KBM-7 (cell line): ENCODE measurements around the gene HNRNPA2B1.
"Not testable (repeated sequence)": the region's sequence is repeated elsewhere in the genome, so short reads cannot be mapped to it uniquely, and the experiment has no call there.

Experiments used
- DNase-seq: peaks from one replicate; pipeline ENCODE4 v3.0.0-alpha.2; 2015
- in situ Hi-C: fragments of 300-500 bp; cut with MboI; formaldehyde crosslinking; loops from 2 replicates; pipeline ENCODE4 v1.14.3; 2020; ENCODE audit warnings: low sequenced_read_pairs, low pct_unique_long_range_greater_than_20kb, mixed read lengths

HNRNPA2B1 gene

DNA sequence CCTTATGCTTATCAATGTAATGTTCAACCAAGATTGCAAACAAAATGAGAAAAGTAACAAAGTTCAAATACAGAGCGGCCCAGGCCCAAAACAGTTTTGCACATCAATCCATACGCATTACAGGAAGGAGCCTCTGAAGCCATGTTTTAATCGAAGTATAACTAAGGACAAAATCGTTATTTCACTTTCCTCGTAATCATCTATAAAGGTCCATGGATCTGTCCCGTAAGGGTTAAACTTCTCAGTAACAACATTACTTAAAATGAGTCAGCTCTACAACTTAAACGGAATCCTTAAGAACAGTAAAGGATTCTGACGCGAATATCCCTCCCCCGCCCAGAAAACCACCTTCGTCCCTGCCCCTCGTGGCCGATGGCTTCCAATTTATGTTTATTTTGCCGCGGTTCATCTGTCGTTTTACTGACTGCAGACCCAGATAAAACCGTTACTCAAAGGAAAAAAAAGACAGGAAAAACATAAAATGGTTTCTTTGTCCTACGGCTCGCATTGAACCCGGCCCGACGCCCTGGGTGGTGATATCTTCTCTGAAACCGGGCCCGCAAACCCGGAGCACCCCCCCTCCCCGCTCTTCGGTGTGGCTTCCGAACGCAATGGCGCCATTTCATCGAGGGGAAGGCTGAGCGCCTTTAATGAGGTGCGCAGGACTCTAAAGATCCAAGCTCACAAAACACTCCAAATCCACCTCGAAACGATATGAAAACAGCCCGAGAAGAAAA lies 1.1 kb downstream of the HNRNPA2B1 start:
- peak; percentile 80 for DNase-seq
- in situ Hi-C loops, result no loop called here

- DNase-seq, result no peak
- in situ Hi-C loops, result no loop called here
Observed at GRCh38 chr7:26198781-26199169, 1.8 kb downstream of the HNRNPA2B1 start.

DNA sequence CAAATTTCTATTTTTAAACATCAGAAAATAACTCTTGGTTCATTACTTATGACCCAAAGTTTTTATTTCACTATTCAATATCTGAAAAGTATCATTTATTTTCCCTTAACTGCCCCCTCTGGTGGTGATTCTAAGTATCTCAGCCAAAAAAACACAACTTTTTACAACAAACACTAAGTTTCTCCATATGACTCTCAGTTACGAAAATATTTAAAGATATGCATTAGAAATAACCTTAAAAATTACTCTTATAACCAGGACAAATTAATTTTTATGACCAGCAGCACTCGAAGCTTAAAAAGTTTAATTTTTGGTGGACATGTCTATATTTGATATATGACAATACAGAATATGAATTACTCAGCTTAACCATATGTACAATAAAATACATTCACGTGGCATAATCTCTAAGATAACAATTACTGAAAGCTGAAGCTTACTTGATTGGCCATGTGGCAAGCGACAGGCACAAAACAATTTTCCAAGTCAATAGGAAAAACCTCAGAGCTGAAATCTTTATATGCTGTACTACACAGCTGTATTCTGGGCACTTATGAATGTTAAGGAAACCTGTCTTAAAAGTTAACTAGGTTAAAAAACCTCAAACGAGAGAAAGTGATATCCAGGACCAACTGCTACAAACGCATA lies 2.3 kb downstream of the HNRNPA2B1 start:
- in situ Hi-C loops, result no loop called here
- DNase-seq, result peak; percentile 77

GRCh38 chr7:26197153-26198115 lies 3.1 kb downstream of the HNRNPA2B1 start:
- in situ Hi-C loops, result no loop called here
- DNase-seq, result peak; percentile 74

DNA sequence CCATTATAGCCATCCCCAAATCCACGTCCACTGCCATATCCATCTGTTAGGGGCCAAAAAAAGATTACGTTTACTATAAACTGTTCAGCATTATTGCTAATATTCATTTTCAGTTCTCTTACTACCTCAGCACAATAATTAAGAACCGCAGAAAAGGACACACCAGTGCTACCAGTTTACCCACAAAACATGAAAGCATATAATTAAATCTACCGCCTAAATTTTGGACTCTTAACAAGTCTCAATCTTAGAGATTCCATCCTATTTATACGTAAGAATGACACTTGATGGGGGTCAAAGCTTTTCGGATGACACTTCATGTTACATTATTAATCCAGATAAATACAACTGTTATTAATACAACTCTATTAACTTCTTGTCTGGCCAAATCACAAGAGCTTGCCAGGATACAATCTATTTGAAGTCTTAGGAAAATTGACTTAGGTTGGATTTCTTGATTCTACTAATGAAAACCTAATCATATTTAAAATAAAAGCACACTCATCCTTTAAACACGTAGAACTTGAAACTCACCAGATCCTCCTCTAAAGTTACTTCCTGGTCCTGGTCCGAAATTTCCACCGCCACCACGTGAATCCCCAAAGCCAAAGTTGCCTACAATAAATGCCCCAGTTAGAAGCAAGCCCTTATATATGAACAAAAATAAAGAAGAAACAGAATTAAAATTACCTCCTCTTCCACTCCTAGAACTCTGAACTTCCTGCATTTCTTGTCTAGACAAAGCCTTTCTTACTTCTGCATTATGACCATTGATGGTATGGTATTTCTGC lies 4.5 kb downstream of the HNRNPA2B1 start:
- no peak for DNase-seq
- in situ Hi-C loops, result no loop called here

GRCh38 chr7:26195182-26195581 lies 5.4 kb downstream of the HNRNPA2B1 start:
- in situ Hi-C loops, result no loop called here

DNA sequence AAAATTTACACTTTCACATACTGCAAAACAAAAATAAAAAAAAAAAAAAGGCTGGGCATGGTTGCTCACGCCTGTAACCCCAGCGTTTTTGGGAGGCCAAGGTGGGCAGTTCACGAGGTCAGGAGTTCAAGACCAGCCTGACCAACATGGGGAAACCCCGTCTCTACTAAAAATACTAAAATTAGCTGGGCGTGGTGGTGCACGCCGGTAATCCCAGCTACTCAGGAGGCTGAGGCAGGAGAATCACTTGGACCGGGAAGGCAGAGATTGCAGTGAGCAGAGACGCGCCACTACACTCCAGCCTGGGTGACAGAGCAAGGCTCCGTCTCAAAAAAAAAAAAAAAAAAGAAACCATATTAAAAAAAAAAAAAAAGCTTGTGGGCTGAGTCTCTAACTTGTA lies 5.8 kb downstream of the HNRNPA2B1 start:
- DNase-seq, in situ Hi-C loops: not testable (repeated sequence)

More at GRCh38 chr7:26195182-26195581, 5.4 kb downstream of the HNRNPA2B1 start:
- no peak for DNase-seq

DNA sequence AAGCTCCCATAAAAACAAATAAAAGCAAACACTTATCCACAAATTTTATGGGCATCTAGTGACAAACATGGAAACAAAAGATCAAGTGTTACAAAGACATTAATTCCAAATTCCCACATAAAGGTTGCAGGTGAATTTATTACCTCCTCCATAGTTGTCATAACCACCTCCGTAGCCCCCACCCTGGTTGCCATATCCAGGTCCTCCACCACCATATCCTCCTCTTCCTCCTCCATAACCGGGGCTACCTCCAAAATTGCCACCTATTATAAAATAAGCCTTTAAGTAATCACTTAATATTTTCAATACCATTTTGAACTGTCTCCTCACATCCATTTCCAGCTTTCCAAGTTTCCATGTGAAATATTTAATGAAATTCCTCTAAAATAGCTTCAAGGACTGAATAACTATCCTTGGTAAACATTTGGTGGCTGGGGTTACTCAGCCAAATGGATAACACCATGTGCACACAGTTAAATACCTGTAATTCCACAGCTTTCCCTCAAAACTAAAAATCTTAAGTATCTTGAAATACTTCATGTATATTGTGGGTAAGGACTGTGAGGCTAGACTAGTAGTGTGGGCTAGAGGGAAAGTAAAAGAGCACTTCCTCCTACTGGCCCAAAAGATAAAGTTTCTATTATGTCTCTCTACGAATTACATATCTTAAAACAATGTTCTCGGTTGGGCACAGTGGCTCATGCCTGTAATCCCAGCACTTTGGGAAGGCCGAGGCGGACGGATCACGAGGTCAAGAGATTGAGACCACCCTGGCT lies 6.9 kb downstream of the HNRNPA2B1 start:
- in situ Hi-C loops, result no loop called here
- no peak for DNase-seq

GRCh38 chr7:26192485-26193087 lies 8.0 kb downstream of the HNRNPA2B1 start:
- DNase-seq, result peak; percentile 45
- in situ Hi-C loops, result no loop called here

DNA sequence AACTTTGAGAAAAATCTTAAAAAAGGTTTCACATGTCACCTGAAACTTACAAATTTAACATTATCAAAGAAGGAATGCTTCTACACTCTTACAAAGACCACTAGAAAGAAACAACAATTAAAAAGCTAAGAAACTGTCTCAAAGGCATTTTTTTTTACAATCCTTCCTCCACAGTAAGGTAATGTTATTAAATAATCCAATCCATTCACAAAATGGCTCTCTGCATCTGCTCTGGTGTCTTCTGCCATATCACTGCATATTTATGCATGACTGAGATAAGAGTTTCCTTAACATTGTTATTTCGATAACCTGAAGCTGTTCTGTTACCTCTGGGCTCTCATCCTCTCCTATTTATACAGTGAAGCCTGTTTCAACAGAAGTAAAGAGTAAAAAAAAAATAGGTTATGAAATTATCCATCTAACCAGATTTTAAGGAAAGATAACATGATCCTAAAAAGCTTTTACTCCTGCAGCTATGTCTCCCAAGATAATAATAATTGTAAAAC lies 8.5 kb downstream of the HNRNPA2B1 start:
- in situ Hi-C loops, result no loop called here
- DNase-seq, result no peak

GRCh38 chr7:26191233-26191973 lies 9.1 kb downstream of the HNRNPA2B1 start:
- DNase-seq, result no peak
- in situ Hi-C loops, result no loop called here

- DNase-seq, result no peak
- in situ Hi-C loops, result no loop called here
Observed at GRCh38 chr7:26190417-26190869, 10.1 kb downstream of the HNRNPA2B1 start.

GRCh38 chr7:26189697-26190096 lies 10.8 kb downstream of the HNRNPA2B1 start:
- in situ Hi-C loops, result no loop called here

DNA sequence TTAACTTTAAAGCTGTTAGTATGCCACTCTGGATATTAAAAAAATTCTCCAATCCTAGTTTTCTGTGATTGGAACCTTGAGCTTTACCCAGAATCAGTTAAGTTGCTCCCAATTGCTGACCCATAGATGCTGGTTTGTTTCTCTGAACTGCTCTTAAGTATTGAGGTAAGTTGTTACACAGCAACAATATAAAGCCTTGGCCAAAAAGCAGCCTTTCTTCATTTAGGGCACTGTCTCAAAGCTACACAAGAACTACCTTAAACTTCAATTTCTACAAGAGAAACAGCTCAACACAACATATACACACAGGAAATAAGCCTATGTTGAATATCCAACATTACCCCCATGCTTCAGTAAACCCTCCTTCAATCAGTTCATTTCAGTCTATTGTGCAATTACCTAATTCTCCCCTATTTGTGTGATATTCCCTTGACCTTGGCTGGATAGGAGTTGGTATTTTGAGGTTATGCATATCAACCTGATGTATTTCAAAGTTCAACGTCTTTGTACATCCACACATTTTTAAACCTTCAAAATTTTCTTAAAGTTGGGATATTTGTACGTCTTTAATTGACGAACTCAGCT lies 11.5 kb downstream of the HNRNPA2B1 start:
- in situ Hi-C loops, result no loop called here
- DNase-seq, result no peak

More at GRCh38 chr7:26189697-26190096, 10.8 kb downstream of the HNRNPA2B1 start:
- no peak for DNase-seq

GRCh38 chr7:26188206-26188956 lies 12.2 kb downstream of the HNRNPA2B1 start:
- in situ Hi-C loops, result no loop called here

More at GRCh38 chr7:26188206-26188956, 12.2 kb downstream of the HNRNPA2B1 start:
- DNase-seq, result no peak
